H1 (cell line): ENCODE measurements around the gene PRRC1. TPM values are rescaled to one million over a fixed set of nuclear protein-coding genes. Genes with fewer than 3 reads are reported as not detected.

Source experiments
- CTCF ChIA-PET: fragments of 300-600 bp; sonication (Branson Sonifier 250); formaldehyde crosslinking; loops from one replicate; lab custom pipeline; 2021; ENCODE audit not compliant: partially characterized antibody; lab: Charles Lee
- POLR2A ChIA-PET: fragments of 300-600 bp; sonication (Branson Sonifier 250); formaldehyde crosslinking; loops from one replicate; lab custom pipeline; 2021; ENCODE audit warnings: inconsistent platforms; ENCODE audit not compliant: partially characterized antibody; lab: Charles Lee
- DNase-seq, 2 experiments: peaks; one replicate each; pipeline versions ENCODE4 v3.0.0 to v3.0.0-alpha.2; 2010 to 2022; ENCODE audit warnings: low spot score in 2 of 2, low read depth in 1 of 2, mixed read lengths in 1 of 2
- FAIRE-seq: peaks from 2 replicates; lab custom pipeline; 2011; peaks lifted over from hg19 to GRCh38; lab: Jason Lieb, UNC
- H2AFZ ChIP-seq: 2 replicates; pipeline ENCODE4 v1.8.1; 2012; ENCODE audit warnings: low read length, inconsistent platforms
- H2AK5ac ChIP-seq: 2 replicates; pipeline ENCODE4 v1.6.1; 2013; ENCODE audit warnings: low read depth, low read length
- H2BK120ac ChIP-seq: replicated peaks from 2 replicates; pipeline ENCODE3; 2013; ENCODE audit warnings: low read depth, low read length, inconsistent platforms
- H2BK12ac ChIP-seq: 2 replicates; pipeline ENCODE4 v1.6.1; 2013; ENCODE audit warnings: low read depth, low read length
- H2BK15ac ChIP-seq: 2 replicates; pipeline ENCODE4 v1.6.1; 2013; ENCODE audit warnings: low read length
- H2BK20ac ChIP-seq: 2 replicates; pipeline ENCODE4 v1.6.1; 2013; ENCODE audit warnings: low read length
- H2BK5ac ChIP-seq: 2 replicates; pipeline ENCODE4 v1.6.1; 2013; ENCODE audit warnings: low read depth, low read length
- H3K14ac ChIP-seq: 2 replicates; pipeline ENCODE4 v1.6.1; 2013; ENCODE audit warnings: inconsistent platforms; ENCODE audit not compliant: insufficient read length
- H3K18ac ChIP-seq: 2 replicates; pipeline ENCODE4 v1.6.1; 2013; ENCODE audit warnings: low read length; ENCODE audit errors: extremely low read depth
- H3K23ac ChIP-seq: 2 replicates; pipeline ENCODE4 v1.6.1; 2013; ENCODE audit warnings: inconsistent platforms; ENCODE audit not compliant: insufficient read length
- H3K23me2 ChIP-seq: 2 replicates; pipeline ENCODE4 v1.6.1; 2013; ENCODE audit warnings: low read depth, low read length
- H3K27ac ChIP-seq: 2 replicates; pipeline ENCODE4 v1.6.1; 2011; ENCODE audit warnings: low read depth, low read length, inconsistent platforms
- H3K27me3 ChIP-seq, 4 experiments: replicated peaks in 1 of 4; 1 replicate in 1 of 4; 2 replicates in 3 of 4; pipeline versions ENCODE4 v1.6.1 to v1.8.1; 2011 to 2013; ENCODE audit warnings: low read length in 3 of 4, mild to moderate bottlenecking in 3 of 4, inconsistent platforms in 2 of 4, mixed read lengths in 2 of 4, moderate library complexity in 1 of 4; ENCODE audit not compliant: control insufficient read depth in 3 of 4, insufficient read depth in 3 of 4; ENCODE audit errors: extremely low read depth in 1 of 4
- H3K36me3 ChIP-seq, 4 experiments: 2 replicates each; pipeline versions ENCODE4 v1.6.1 to v1.8.1; 2011 to 2013; ENCODE audit warnings: mild to moderate bottlenecking in 4 of 4, low read length in 3 of 4, moderate library complexity in 2 of 4, control low read depth in 1 of 4, inconsistent platforms in 1 of 4; ENCODE audit not compliant: insufficient read depth in 4 of 4, control insufficient read depth in 2 of 4
- H3K4ac ChIP-seq: replicated peaks from 2 replicates; pipeline ENCODE3; 2013; ENCODE audit warnings: low read length, low read depth, mixed read lengths, inconsistent platforms; ENCODE audit not compliant: insufficient read length
- H3K4me1 ChIP-seq, 4 experiments: replicated peaks in 1 of 4; 1 replicate in 1 of 4; 2 replicates in 3 of 4; pipeline versions ENCODE4 v1.6.1 to v1.8.1; 2011 to 2013; ENCODE audit warnings: low read length in 3 of 4, inconsistent platforms in 2 of 4, mixed read lengths in 1 of 4; ENCODE audit not compliant: insufficient read depth in 4 of 4, control insufficient read depth in 3 of 4
- H3K4me2 ChIP-seq, 2 experiments: 2 replicates each; pipeline versions ENCODE4 v1.6.1 to v1.8.1; 2011 to 2013; ENCODE audit warnings: low read depth in 2 of 2, low read length in 2 of 2, control low read depth in 1 of 2, inconsistent platforms in 1 of 2, mild to moderate bottlenecking in 1 of 2; ENCODE audit not compliant: insufficient read depth in 1 of 2
- H3K4me3 ChIP-seq, 4 experiments: fragments of 200-600, 300-600 bp in 1 of 4; sonication (generic), shearing (Covaris generic), sonication (Bioruptor Twin) in 1 of 4; 2 replicates each; pipeline versions ENCODE4 v1.5.1 to v1.8.1; 2011 to 2016; ENCODE audit warnings: low read length in 4 of 4, low read depth in 3 of 4, control low read depth in 2 of 4, inconsistent platforms in 2 of 4, mild to moderate bottlenecking in 2 of 4, mixed read lengths in 1 of 4, moderate library complexity in 1 of 4; ENCODE audit not compliant: insufficient read depth in 2 of 4; ENCODE audit errors: extremely low read depth in 1 of 4
- H3K56ac ChIP-seq: replicated peaks from 2 replicates; pipeline ENCODE3; 2013; ENCODE audit warnings: low read depth, mild to moderate bottlenecking, mixed read lengths, low read length, inconsistent platforms; ENCODE audit not compliant: insufficient read length
- H3K79me1 ChIP-seq: 2 replicates; pipeline ENCODE4 v1.6.1; 2013; ENCODE audit warnings: low read depth, low read length, control low read depth
- H3K79me2 ChIP-seq, 2 experiments: 2 replicates each; pipeline versions ENCODE4 v1.6.1 to v1.8.1; 2012 to 2013; ENCODE audit warnings: low read length in 2 of 2, mild to moderate bottlenecking in 2 of 2, inconsistent platforms in 1 of 2; ENCODE audit not compliant: insufficient read depth in 2 of 2, control insufficient read depth in 1 of 2
- H3K9ac ChIP-seq, 4 experiments: replicated peaks in 1 of 4; 1 replicate in 1 of 4; 2 replicates in 3 of 4; pipeline versions ENCODE4 v1.6.1 to v1.8.1; 2011 to 2013; ENCODE audit warnings: low read depth in 3 of 4, low read length in 3 of 4, control low read depth in 2 of 4, mild to moderate bottlenecking in 2 of 4, moderate library complexity in 2 of 4, inconsistent platforms in 1 of 4; ENCODE audit errors: extremely low read depth in 1 of 4
- H3K9me3 ChIP-seq, 2 experiments: 2 replicates each; pipeline versions ENCODE4 v1.6.1 to v1.8.1; 2012 to 2013; ENCODE audit warnings: mild to moderate bottlenecking in 2 of 2, moderate library complexity in 2 of 2, control low read depth in 1 of 2, inconsistent platforms in 1 of 2, low read depth in 1 of 2, low read length in 1 of 2, mixed read lengths in 1 of 2; ENCODE audit not compliant: insufficient read depth in 2 of 2
- H4K20me1 ChIP-seq, 2 experiments: replicated peaks in 1 of 2; 2 replicates each; pipeline versions ENCODE3 to v1.8.1; 2011 to 2013; ENCODE audit warnings: inconsistent platforms in 2 of 2, low read length in 2 of 2, mild to moderate bottlenecking in 1 of 2; ENCODE audit not compliant: insufficient read depth in 2 of 2, control insufficient read depth in 1 of 2
- H4K5ac ChIP-seq: 2 replicates; pipeline ENCODE4 v1.6.1; 2013; ENCODE audit warnings: low read length, low read depth, mixed read lengths, inconsistent platforms; ENCODE audit not compliant: insufficient read length
- H4K8ac ChIP-seq: 2 replicates; pipeline ENCODE4 v1.8.0; 2013; ENCODE audit warnings: mild to moderate bottlenecking, moderate library complexity, low read length, inconsistent platforms; ENCODE audit not compliant: insufficient read depth; ENCODE audit errors: extremely low read depth
- H4K91ac ChIP-seq: replicated peaks from 2 replicates; pipeline ENCODE3; 2013; ENCODE audit warnings: low read length, mixed read lengths, inconsistent platforms; ENCODE audit not compliant: insufficient read length
- CEBPB ChIP-seq: IDR thresholded peaks from 2 replicates; pipeline ENCODE4 v1.6.1; 2012; ENCODE audit warnings: low read depth, low read length
- CHD1 ChIP-seq: IDR thresholded peaks from 2 replicates; pipeline ENCODE4 v1.6.1; 2012; ENCODE audit warnings: low read depth, low read length, improper control_type of control experiment
- EZH2 ChIP-seq: fragments of 200-600 bp; sonication (generic); IDR thresholded peaks from 2 replicates; pipeline ENCODE4 v1.7.1; 2012; ENCODE audit warnings: low read depth, mild to moderate bottlenecking, moderate library complexity, low read length, inconsistent platforms; ENCODE audit not compliant: severe bottlenecking
- FOSL1 ChIP-seq: IDR thresholded peaks from 2 replicates; pipeline ENCODE4 v1.6.1; 2011; ENCODE audit warnings: mild to moderate bottlenecking, low read depth, low read length, moderate library complexity; ENCODE audit not compliant: insufficient read depth
- POLR2AphosphoS5 ChIP-seq: IDR thresholded peaks from 2 replicates; pipeline ENCODE4 v1.6.1; 2011; ENCODE audit warnings: low read depth, low read length
- RFX5 ChIP-seq: IDR thresholded peaks from 2 replicates; pipeline ENCODE4 v1.6.1; 2011; ENCODE audit warnings: low read depth, low read length, improper control_type of control experiment, borderline replicate concordance
- SRF ChIP-seq: IDR thresholded peaks from 2 replicates; pipeline ENCODE4 v1.6.1; 2011; ENCODE audit warnings: mild to moderate bottlenecking, low read depth, low read length, moderate library complexity
- ZNF274 ChIP-seq: IDR thresholded peaks from 2 replicates; pipeline ENCODE4 v1.7.0; 2012; ENCODE audit warnings: low read length, borderline replicate concordance; ENCODE audit errors: extremely low read depth
- WGBS, 2 experiments: shearing (Covaris generic) in 1 of 2; methylation state at CpG; one replicate each; pipeline versions ENCODE4 v1.1.6 to v1.1.7; 2013 to 2015; ENCODE audit warnings: low lambda C conversion rate in 2 of 2, mixed read lengths in 2 of 2, inconsistent platforms in 1 of 2, low coverage in 1 of 2, missing lambda C conversion rate in 1 of 2; ENCODE audit not compliant: insufficient replicate concordance in 2 of 2, insufficient coverage in 1 of 2, insufficient read length in 1 of 2; ENCODE audit errors: extremely low coverage in 1 of 2, missing lambda C conversion rate in 1 of 2; 5-methylcytosine and 5-hydroxymethylcytosine counted together
- polyA plus RNA-seq, 7 experiments: library from polyadenylated mRNA; depleted of rRNA in 3 of 7; stranded (reverse) in 5 of 7; unstranded in 2 of 7; fragments of >200 nt in 5 of 7; fragments of 200-250 nt in 2 of 7; gene quantifications; 1 replicate in 5 of 7; 2 replicates in 1 of 7; 4 replicates in 1 of 7; pipeline versions ENCODE4 v1.2.1 to v1.2.3, GENCODE V29; 2011 to 2013; ENCODE audit warnings: missing spikeins in 2 of 7, mixed read lengths in 2 of 7
- total RNA-seq: library from RNA; stranded (reverse); fragmentation: NEBNext Ultra II Directional; extraction: Animal tissue kit (Norgen Biotek cat#: 25700); gene quantifications from 2 replicates; pipeline ENCODE4 v1.2.1, GENCODE V29; 2021

Gene PRRC1
- total and polyA plus RNA-seq, 2 of the 8 experiments (the other 6 are each of a cell fraction or from before 2014, with no cell fraction given): 54.6 to 78.6 TPM

GRCh38 chr5:127550652-127551409, 33.4 kb downstream of the PRRC1 start:
- Histone ChIP-seq H3K27me3 (no peaks in the 10 kb centered on the region), H3K4me3 (no peak overlapping the region), H2BK5ac (no peak overlapping the region), H2BK20ac (no peak overlapping the region), H3K9ac (no peak overlapping the region), H2BK120ac (no peak overlapping the region), H3K4me1 (no peaks in the 10 kb centered on the region), H2AFZ (no peak overlapping the region), H3K18ac (no peak overlapping the region), H3K14ac (no peak overlapping the region), H3K27ac (no peak overlapping the region), H2BK12ac (no peak overlapping the region), H3K4ac (no peak overlapping the region), H2AK5ac (no peak overlapping the region), H3K9me3 (no peaks in the 10 kb centered on the region), H3K23me2 (no peaks in the 10 kb centered on the region), H4K20me1 (peaks cover 1 to 2% of the 10 kb centered on the region in 2 experiments), H4K5ac (no peak overlapping the region), H3K36me3 (peaks cover 0 to 57% (median 19%) of the 10 kb centered on the region in 4 experiments; a peak in 5 of 8 replicates), H3K79me2 (peaks cover 0 to 9% of the 10 kb centered on the region in 2 experiments; a peak in 1 of 4 replicates), H3K4me2 (no peak overlapping the region), H4K8ac (no peak overlapping the region), H3K56ac (no peak overlapping the region), H3K79me1 (no peaks in the 10 kb centered on the region; the same call in 1 of the 2 replicates), H4K91ac (no peak overlapping the region), H3K23ac (no peak overlapping the region), H2BK15ac (no peak overlapping the region)
- whole genome bisulfite sequencing, 2 experiments: 84% methylated on average over 5 of the region's 5 CpGs; no CpG with 5 or more reads in 1 of the 2 experiments
- POLR2A ChIA-PET: no interaction called here
- CTCF ChIA-PET: interaction anchor here (1.0 to 1.6 kb wide), 3 partner anchors 14 to 114 kb away, joined by 3 to 5 read pairs (median 4); no protein-coding TSS in a partner anchor
- no peak for DNase-seq
- TF ChIP-seq POLR2AphosphoS5 (no peak), FOSL1 (no peak), CHD1 (no peak), CEBPB (no peak), EZH2 (no peak), RFX5 (no peak), SRF (no peak), ZNF274 (no peak)
- no peak for FAIRE-seq
